Gastroesophageal sphincter (tissue), 3 donors: ENCODE results near the gene CLMP.

Experiments
- CTCF ChIP-seq, 4 experiments: fragments of 200-600 bp in 2 of 4; fragments of 450-650 bp in 2 of 4; sonication (generic) in 1 of 4; IDR thresholded peaks; one replicate each; pipeline ENCODE4 v1.5.1; 2017 to 2019; ENCODE audit warnings: antibody characterized with exemption in 4 of 4, mild to moderate bottlenecking in 2 of 4, moderate library complexity in 2 of 4
- EP300 ChIP-seq: sonication (generic); formaldehyde crosslinking; IDR thresholded peaks from one replicate; pipeline ENCODE4 v1.6.1; 2017; ENCODE audit warnings: antibody characterized with exemption, mild to moderate bottlenecking

GRCh38 chr11:123143921-123144320, 51.1 kb downstream of the CLMP start:
- TF ChIP-seq EP300 (no peak), CTCF (IDR thresholded peaks at IDR 0.05) (no peak)
